Measurements from ENCODE around the gene TEAD1.
A peak's percentile ranks its signal among the peaks of the same experiment; 100 is the strongest.

TEAD1 gene

DNA sequence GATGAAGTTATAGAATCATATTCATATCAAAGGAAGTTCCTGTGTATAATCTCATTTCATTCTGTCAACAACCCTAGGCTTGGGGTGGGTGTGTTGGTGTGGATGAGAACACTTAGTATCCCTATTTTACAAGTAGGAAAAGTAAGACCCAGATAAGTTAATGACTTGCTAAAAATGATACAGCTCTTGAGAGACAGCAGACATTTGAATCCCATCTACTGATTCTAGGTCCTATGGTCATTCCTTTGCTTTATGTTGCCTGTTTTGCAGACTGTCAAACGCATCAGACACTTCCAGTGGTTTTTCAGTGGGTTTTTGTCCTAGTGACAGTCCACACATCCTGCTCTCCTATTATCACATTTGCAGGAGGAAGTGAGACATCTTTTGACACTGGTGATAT, 153.1 kb downstream of the TEAD1 start:
- no peak for DNase-seq (ENCODE audit: low read depth)
- TF ChIP-seq, protein P1, sequence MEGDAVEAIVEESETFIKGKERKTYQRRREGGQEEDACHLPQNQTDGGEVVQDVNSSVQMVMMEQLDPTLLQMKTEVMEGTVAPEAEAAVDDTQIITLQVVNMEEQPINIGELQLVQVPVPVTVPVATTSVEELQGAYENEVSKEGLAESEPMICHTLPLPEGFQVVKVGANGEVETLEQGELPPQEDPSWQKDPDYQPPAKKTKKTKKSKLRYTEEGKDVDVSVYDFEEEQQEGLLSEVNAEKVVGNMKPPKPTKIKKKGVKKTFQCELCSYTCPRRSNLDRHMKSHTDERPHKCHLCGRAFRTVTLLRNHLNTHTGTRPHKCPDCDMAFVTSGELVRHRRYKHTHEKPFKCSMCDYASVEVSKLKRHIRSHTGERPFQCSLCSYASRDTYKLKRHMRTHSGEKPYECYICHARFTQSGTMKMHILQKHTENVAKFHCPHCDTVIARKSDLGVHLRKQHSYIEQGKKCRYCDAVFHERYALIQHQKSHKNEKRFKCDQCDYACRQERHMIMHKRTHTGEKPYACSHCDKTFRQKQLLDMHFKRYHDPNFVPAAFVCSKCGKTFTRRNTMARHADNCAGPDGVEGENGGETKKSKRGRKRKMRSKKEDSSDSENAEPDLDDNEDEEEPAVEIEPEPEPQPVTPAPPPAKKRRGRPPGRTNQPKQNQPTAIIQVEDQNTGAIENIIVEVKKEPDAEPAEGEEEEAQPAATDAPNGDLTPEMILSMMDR (IDR thresholded peaks at IDR 0.05; ENCODE audit: insufficient read depth, low read depth, low read length, missing control alignments): no peak
- H3K4me3 ChIP-seq (ENCODE audit: low read depth, low read length): no peak overlapping the region

GRCh38 chr11:12827929-12828812, 153.9 kb downstream of the TEAD1 start:
- H3K4me3 ChIP-seq (ENCODE audit: low read depth, low read length): peak overlapping the region; percentile 35
- TF ChIP-seq, protein P1 (IDR thresholded peaks at IDR 0.05; ENCODE audit: insufficient read depth, low read depth, low read length, missing control alignments): no peak
- DNase-seq (ENCODE audit: low read depth): peak; percentile 57

DNA sequence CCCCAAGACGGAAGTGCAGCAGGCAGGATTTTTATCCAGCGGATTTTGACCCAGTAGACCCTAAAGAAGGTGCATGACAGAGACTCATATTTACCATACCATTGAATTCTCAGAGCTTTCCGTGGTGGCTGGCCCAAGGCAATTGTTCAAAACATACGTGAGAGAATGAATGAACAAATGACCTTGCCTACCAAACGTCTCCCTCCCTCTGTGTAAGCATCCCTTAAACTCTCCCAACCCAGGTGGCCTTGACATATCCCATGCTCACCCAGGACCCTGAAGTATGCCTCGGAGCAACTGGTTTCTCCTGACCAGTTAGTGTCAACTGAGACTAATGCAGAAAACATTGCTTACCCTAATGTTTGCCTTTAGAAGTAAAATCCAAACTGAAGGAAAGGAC, 154.9 kb downstream of the TEAD1 start:
- peak overlapping the region; percentile 35 for H3K4me3 ChIP-seq (ENCODE audit: low read depth, low read length)
- TF ChIP-seq, protein P1 (IDR thresholded peaks at IDR 0.05; ENCODE audit: insufficient read depth, low read depth, low read length, missing control alignments): no peak
- DNase-seq (ENCODE audit: low read depth): no peak

- no peak for DNase-seq (ENCODE audit: low read depth)
- H3K4me3 ChIP-seq (ENCODE audit: low read depth, low read length): no peak overlapping the region
- TF ChIP-seq, protein P1 (IDR thresholded peaks at IDR 0.05; ENCODE audit: insufficient read depth, low read depth, low read length, missing control alignments): no peak
Observed at GRCh38 chr11:12829540-12830314, 155.5 kb downstream of the TEAD1 start.

DNA sequence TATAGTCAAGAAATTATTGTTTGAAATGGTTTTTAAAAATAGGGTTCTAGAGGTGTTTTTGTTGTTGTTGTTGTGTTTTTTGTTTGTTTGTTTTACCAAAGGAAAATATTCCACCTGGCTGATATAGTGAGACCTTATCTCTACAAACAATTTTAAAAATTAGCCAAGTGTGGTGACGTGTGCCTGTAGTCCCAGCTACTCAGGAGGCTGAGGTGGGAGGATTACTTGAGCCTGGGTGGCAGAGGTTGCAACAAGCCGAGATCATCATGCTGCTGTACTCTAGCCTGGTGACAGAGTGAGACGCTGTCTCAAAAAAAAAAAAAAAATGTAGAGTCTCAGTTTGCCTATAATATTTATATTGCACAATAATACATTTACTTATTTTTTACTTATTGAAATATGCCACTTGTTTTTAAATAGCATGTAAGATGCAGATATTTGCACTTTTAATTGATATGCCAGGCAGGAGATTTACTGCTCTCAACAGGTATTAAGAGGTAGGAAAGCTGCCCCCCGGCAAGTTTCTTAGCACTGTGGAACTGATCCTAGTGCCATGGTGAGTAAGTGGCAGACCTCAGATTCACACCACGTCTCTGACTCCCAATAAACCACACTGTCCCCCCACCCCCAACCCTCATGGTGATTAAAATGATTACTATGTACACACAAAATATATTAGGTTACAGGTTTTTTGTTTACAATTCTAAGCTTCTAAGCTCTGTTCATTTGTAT, 157.4 kb downstream of the TEAD1 start:
- DNase-seq (ENCODE audit: low read depth): no peak
- TF ChIP-seq, protein P1 (IDR thresholded peaks at IDR 0.05; ENCODE audit: insufficient read depth, low read depth, low read length, missing control alignments): no peak
- no peak overlapping the region for H3K4me3 ChIP-seq (ENCODE audit: low read depth, low read length)

DNA sequence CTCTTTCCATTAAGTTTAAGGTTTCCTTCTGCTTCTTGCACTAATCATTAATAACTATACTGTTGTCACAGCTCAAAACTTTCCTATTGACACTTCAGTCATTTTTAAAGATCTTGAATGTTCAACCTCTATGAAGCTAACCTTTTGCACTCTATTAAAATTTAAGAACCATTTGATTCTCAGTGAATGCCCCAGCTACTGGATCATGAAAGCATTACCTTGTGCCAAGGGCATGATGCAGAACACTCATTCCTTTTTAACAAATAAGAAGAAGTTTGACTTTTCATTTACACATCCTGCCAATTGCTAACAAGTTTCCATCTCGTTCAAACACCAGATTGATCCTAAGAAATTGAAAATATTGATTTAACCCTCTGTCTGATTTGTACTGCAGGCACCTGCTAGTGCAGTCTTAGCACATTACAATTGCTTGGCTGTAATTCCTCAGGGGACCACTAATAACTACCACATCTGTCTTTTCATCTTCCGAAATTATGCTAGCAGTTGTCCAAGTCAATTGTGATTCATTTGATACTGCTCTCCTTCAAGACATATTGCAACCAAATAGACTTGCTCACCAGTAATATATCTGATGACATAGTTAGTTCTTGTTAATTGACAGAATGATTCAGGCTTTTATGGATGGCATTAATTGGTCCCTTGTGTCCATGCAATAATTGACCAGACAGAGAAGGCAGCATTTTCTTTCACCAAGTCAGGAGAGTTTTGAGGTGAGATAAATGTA, 158.4 kb downstream of the TEAD1 start:
- TF ChIP-seq, protein P1 (IDR thresholded peaks at IDR 0.05; ENCODE audit: insufficient read depth, low read depth, low read length, missing control alignments): no peak
- H3K4me3 ChIP-seq (ENCODE audit: low read depth, low read length): no peak overlapping the region
- DNase-seq (ENCODE audit: low read depth): no peak

Measured in GM12865 (cell line).